ENCODE data around the gene PVALB. TPM values are rescaled to one million over a fixed set of nuclear protein-coding genes. Genes with fewer than 3 reads are reported as not detected.
A peak's percentile ranks its signal among the peaks of the same experiment; 100 is the strongest.

PVALB gene
- total RNA-seq, 1 donor from 2014 or later = not detected

DNA sequence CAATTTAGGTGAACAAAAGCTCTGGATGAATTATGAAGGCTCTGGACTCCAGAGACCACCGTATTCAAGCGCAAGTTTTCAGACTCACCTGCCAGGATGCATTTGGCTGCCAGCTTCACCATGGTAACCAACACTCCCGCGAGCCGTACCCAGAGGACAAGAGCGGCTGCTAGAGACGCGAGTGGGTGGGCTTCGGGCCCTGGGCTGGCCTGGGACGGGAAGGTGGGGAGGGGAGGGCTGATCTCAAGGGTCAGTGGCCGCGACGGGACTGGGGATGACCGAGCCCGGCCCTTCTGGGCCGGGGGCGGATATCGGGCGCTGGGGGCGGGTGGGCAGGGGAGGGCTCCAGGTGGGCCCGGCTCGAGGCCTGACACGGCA, 41.3 kb downstream of the PVALB start:
- Mint-ChIP-seq H3K36me3 (ENCODE audit: unreplicated experiment) (peaks cover 5% of the 10 kb centered on the region), H3K27me3 (ENCODE audit: unreplicated experiment) (peaks cover 3% of the 10 kb centered on the region), H3K9me3 (ENCODE audit: unreplicated experiment) (no peaks in the 10 kb centered on the region), H3K4me1 (ENCODE audit: unreplicated experiment) (peaks cover 16% of the 10 kb centered on the region), H3K4me3 (ENCODE audit: unreplicated experiment) (peak overlapping the region; percentile 76), H3K27ac (ENCODE audit: unreplicated experiment) (peak overlapping the region; percentile 43)
- no peak for DNase-seq (ENCODE audit: extremely low spot score, unreplicated experiment)
- TF ChIP-seq CTCF (IDR thresholded peaks at IDR 0.05) = no peak

DNA sequence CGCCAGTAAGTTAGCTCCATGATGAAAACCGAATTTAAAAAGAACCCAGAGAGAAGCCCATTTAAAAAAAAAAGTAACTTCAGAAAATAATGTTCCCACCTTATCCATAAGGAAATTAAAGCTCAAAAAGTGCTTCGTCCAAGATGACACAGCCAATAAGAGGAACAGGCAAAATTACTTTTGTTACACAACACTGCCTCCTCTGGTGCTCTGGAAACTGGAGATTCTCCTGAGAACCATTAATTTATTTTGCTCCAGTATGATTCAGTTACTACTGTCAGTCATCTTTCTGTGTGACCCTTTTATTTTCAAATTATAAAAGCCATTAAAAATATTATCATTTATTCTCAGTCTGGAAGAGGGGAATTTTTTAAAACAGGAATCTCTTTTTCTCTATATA, 42.9 kb downstream of the PVALB start:
- peaks cover 16% of the 10 kb centered on the region for H3K4me1 Mint-ChIP-seq (ENCODE audit: unreplicated experiment)
- no peak overlapping the region for H3K27ac Mint-ChIP-seq (ENCODE audit: unreplicated experiment)
- H3K36me3 Mint-ChIP-seq (ENCODE audit: unreplicated experiment) = peaks cover 5% of the 10 kb centered on the region
- H3K27me3 Mint-ChIP-seq (ENCODE audit: unreplicated experiment) = no peaks in the 10 kb centered on the region
- peak overlapping the region; percentile 29 for H3K4me3 Mint-ChIP-seq (ENCODE audit: unreplicated experiment)
- peak; percentile 59 for TF ChIP-seq CTCF (IDR thresholded peaks at IDR 0.05)
- no peak for DNase-seq (ENCODE audit: extremely low spot score, unreplicated experiment)
- no peaks in the 10 kb centered on the region for H3K9me3 Mint-ChIP-seq (ENCODE audit: unreplicated experiment)

DNA sequence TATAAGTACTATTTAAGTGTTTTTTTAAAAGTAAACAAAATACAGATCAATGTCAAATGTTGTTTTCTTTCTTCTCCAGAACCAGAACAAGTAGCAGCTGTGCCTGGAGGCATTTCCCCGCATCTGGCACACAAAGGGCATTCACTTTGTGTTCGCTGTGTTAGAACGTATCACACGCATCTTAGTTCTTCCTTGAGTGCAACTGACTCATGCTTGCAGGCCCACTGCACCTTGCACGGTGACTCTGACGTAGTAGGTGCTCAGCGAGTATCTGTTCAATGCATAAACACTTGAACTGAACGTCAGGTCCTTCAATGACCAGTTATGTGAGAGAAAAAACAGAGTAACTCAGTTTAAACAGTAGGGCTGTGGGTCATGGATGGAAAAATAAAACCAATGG, 44.4 kb downstream of the PVALB start:
- peaks cover 5% of the 10 kb centered on the region for H3K36me3 Mint-ChIP-seq (ENCODE audit: unreplicated experiment)
- no peak overlapping the region for H3K27ac Mint-ChIP-seq (ENCODE audit: unreplicated experiment)
- H3K4me1 Mint-ChIP-seq (ENCODE audit: unreplicated experiment) = peaks cover 16% of the 10 kb centered on the region
- H3K27me3 Mint-ChIP-seq (ENCODE audit: unreplicated experiment) = no peaks in the 10 kb centered on the region
- H3K4me3 Mint-ChIP-seq (ENCODE audit: unreplicated experiment) = no peak overlapping the region
- no peak for TF ChIP-seq CTCF (IDR thresholded peaks at IDR 0.05)
- DNase-seq (ENCODE audit: extremely low spot score, unreplicated experiment) = no peak
- no peaks in the 10 kb centered on the region for H3K9me3 Mint-ChIP-seq (ENCODE audit: unreplicated experiment)

DNA sequence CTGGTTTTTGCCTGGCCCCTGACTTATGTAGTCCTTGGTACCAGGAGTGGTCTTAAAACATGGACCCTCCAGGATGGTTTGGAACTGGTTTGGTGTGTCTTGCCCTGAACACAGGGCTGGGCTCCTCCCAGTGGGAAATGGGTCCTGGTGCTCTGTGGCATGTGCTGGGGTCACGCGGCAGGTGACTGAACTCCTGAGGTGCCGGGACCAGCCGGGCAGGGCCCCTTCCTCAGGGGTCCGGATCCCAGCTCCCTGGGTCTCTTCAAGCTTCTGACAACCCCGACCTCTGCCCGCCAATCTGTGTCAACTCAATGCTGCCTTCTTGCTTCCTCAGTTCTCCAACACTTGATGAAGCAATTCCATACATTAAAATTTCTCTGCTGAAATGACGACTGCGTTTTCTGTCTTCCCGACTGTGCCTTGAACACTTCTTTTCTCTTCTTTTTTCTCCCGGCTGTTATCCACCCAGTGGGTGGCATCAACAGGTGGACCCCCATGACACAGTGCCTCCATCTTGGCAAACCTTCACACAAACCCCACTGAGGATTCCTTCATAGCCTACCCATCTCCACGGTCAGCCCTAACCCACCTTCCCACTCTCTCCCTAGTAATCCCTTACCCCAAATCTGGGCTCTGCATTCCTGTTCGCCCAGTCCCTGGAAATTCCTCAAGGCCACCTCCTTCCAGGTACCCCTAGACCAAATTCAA, 45.3 kb downstream of the PVALB start:
- Mint-ChIP-seq H3K36me3 (ENCODE audit: unreplicated experiment) (peaks cover 7% of the 10 kb centered on the region), H3K4me1 (ENCODE audit: unreplicated experiment) (peaks cover 14% of the 10 kb centered on the region), H3K4me3 (ENCODE audit: unreplicated experiment) (no peak overlapping the region), H3K27ac (ENCODE audit: unreplicated experiment) (no peak overlapping the region), H3K27me3 (ENCODE audit: unreplicated experiment) (no peaks in the 10 kb centered on the region), H3K9me3 (ENCODE audit: unreplicated experiment) (no peaks in the 10 kb centered on the region)
- TF ChIP-seq CTCF (IDR thresholded peaks at IDR 0.05) = no peak
- DNase-seq (ENCODE audit: extremely low spot score, unreplicated experiment) = no peak

- Mint-ChIP-seq H3K4me1 (ENCODE audit: unreplicated experiment) (peaks cover 12% of the 10 kb centered on the region), H3K9me3 (ENCODE audit: unreplicated experiment) (no peaks in the 10 kb centered on the region), H3K27ac (ENCODE audit: unreplicated experiment) (no peak overlapping the region), H3K27me3 (ENCODE audit: unreplicated experiment) (no peaks in the 10 kb centered on the region), H3K4me3 (ENCODE audit: unreplicated experiment) (no peak overlapping the region), H3K36me3 (ENCODE audit: unreplicated experiment) (peaks cover 7% of the 10 kb centered on the region)
- no peak for DNase-seq (ENCODE audit: extremely low spot score, unreplicated experiment)
- no peak for TF ChIP-seq CTCF (IDR thresholded peaks at IDR 0.05)
Measured at GRCh38 chr22:36770513-36771231, 46.2 kb downstream of the PVALB start.
